CD4-positive, alpha-beta T cell (primary cell): ENCODE measurements around the gene IER2. TPM values are rescaled to one million over a fixed set of nuclear protein-coding genes. Genes with fewer than 3 reads are reported as not detected.

Experiments used
- ATAC-seq: fragments of 200-7000 bp; cut with Tn5 transposase; one replicate; pipeline ENCODE4 v1.10.0; 2022; ENCODE audit warnings: mild to moderate bottlenecking; ENCODE audit not compliant: poor library complexity
- CTCF ChIA-PET: fragments of 350-600 bp; sonication (Branson Sonifier 250); formaldehyde crosslinking; loops from one replicate; lab custom pipeline; 2021; ENCODE audit warnings: antibody characterized with exemption, inconsistent platforms; lab: Charles Lee
- POLR2A ChIA-PET: fragments of 350-600 bp; sonication (Branson Sonifier 250); formaldehyde crosslinking; loops from one replicate; lab custom pipeline; 2021; ENCODE audit warnings: antibody characterized with exemption, inconsistent platforms; lab: Charles Lee
- DNase-seq, 14 experiments: peaks; one replicate each; pipeline ENCODE4 v3.0.0-alpha.2; 2013 to 2020; ENCODE audit warnings: mixed read lengths in 2 of 14
- H3K27ac ChIP-seq, 2 donors: one replicate each; pipeline versions ENCODE4 v1.5.1 to v1.7.0; 2013; ENCODE audit warnings: low read length in 2 of 2, low read depth in 1 of 2, mild to moderate bottlenecking in 1 of 2
- H3K27me3 ChIP-seq, 2 experiments: 1 replicate in 1 of 2; 2 replicates in 1 of 2; pipeline versions ENCODE4 v1.6.1 to v1.7.0; 2013; ENCODE audit warnings: low read length in 2 of 2, control low read depth in 1 of 2, mild to moderate bottlenecking in 1 of 2, moderate library complexity in 1 of 2; ENCODE audit not compliant: insufficient read depth in 2 of 2, control insufficient read depth in 1 of 2
- H3K36me3 ChIP-seq: one replicate; pipeline ENCODE4 v1.6.1; 2013; ENCODE audit warnings: low read length, control low read depth; ENCODE audit not compliant: insufficient read depth
- H3K4me1 ChIP-seq: one replicate; pipeline ENCODE4 v1.6.1; 2013; ENCODE audit warnings: low read length, control low read depth; ENCODE audit not compliant: insufficient read depth
- H3K4me3 ChIP-seq: one replicate; pipeline ENCODE4 v1.5.1; 2013; ENCODE audit warnings: mild to moderate bottlenecking, low read length, moderate library complexity
- H3K9me3 ChIP-seq, 2 experiments: 1 replicate in 1 of 2; 2 replicates in 1 of 2; pipeline versions ENCODE4 v1.6.1 to v1.7.0; 2013; ENCODE audit warnings: low read length in 2 of 2, mild to moderate bottlenecking in 2 of 2, control low read depth in 1 of 2, moderate library complexity in 1 of 2; ENCODE audit not compliant: control insufficient read depth in 1 of 2, insufficient read depth in 1 of 2
- H3K27ac Mint-ChIP-seq: one replicate; pipeline ENCODE4 v1.8.0; 2020; ENCODE audit warnings: mixed read lengths
- H3K27me3 Mint-ChIP-seq: one replicate; pipeline ENCODE4 v1.8.0; 2021; ENCODE audit warnings: mixed read lengths
- H3K36me3 Mint-ChIP-seq: one replicate; pipeline ENCODE4 v1.8.0; 2021; ENCODE audit warnings: low read depth, mixed read lengths
- H3K4me1 Mint-ChIP-seq: one replicate; pipeline ENCODE4 v1.8.0; 2021; ENCODE audit warnings: low read depth, mixed read lengths
- H3K4me3 Mint-ChIP-seq: one replicate; pipeline ENCODE4 v1.8.0; 2020; ENCODE audit warnings: mild to moderate bottlenecking, mixed read lengths
- H3K9me3 Mint-ChIP-seq: one replicate; pipeline ENCODE4 v1.8.0; 2020; ENCODE audit warnings: mixed read lengths
- intact Hi-C, 2 experiments: fragments of 100-400 bp; cut with DNase I in 1 of 2; cut with micrococcal nuclease in 1 of 2; formaldehyde crosslinking; loops; one replicate each; pipeline versions ENCODE4 v1.15.1 to v1.9.0; 2023 to 2025; cut with DNase I, micrococcal nuclease
- total RNA-seq, 174 experiments: library from RNA in 2 of 174; stranded (reverse) in 2 of 174; gene quantifications; one replicate each; pipeline ENCODE4 v1.2.3 and lab custom pipeline; 2021 to 2026
- TF ChIP-seq, protein P1 (sequence below): fragments of 200-600 bp; IDR thresholded peaks from one replicate; pipeline ENCODE4 v1.8.0; 2022; ENCODE audit warnings: antibody characterized with exemption, mild to moderate bottlenecking

The IER2 gene
- total RNA-seq, 2 experiments from 2014 or later: 254 to 255 TPM

DNA sequence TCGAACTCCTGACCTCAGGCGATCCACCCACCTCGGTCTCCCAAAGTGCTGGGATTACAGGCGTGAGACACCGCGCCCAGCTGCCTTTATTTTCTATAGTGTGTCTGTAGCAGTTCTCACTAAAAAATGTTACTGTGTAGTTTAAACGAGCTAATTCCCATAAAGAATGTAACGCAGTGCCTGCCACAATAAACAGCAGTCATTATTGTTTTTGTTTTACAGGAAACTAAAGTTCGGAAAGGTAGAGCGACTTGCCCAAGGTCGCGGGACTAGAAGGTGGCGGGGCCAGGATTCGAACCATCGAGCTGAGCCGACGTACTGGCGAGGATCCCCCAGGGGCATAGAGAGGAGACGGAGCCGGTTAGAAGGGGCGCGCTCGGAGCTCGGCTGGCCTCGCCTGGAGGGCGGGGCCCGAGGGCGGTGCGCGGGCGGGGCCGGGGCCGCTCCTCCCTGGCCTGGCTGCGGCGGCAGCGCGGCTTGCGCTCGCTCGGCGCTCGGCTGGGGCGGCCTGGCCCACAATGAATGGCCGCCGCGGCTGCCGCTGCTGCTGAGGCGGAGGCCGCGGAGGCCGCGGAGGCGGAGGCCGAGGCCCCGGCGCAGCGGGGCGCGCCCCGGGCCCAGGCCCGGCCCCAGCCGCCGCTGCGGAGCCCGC lies 32.3 kb upstream of the IER2 start, which contains the start of gene NACC1:
NACC1 (plus strand) TSS at position 493 of the 652 bp plus-strand sequence. CDS start 16,944 bp downstream, outside the sequence.
- intact Hi-C loops: loop anchor here (1.0 to 10.0 kb wide), 4 partner anchors 19 to 657 kb away; partner anchors contain the start of genes IER2 (in 2 of the 2), STX10 (in 2 of the 2) and C19orf53 (in 1 of the 2)
- Mint-ChIP-seq H3K27ac (peak within 1 kb of the TSS; percentile 73), H3K27me3 (no peaks in the 10 kb centered on the region), H3K36me3 (peaks cover 31% of the 10 kb centered on the region), H3K4me3 (peak within 1 kb of the TSS; percentile 96), H3K9me3 (no peaks in the 10 kb centered on the region), H3K4me1 (peaks cover 66% of the 10 kb centered on the region)
- Histone ChIP-seq H3K4me3 (peak within 1 kb of the TSS; percentile 99), H3K36me3 (peaks cover 11% of the 10 kb centered on the region), H3K4me1 (peaks cover 61% of the 10 kb centered on the region), H3K9me3 (no peaks in the 10 kb centered on the region), H3K27me3 (no peaks in the 10 kb centered on the region), H3K27ac (peak within 1 kb of the TSS in 1 of 2 donors; percentile 48)
- TF ChIP-seq, protein P1, sequence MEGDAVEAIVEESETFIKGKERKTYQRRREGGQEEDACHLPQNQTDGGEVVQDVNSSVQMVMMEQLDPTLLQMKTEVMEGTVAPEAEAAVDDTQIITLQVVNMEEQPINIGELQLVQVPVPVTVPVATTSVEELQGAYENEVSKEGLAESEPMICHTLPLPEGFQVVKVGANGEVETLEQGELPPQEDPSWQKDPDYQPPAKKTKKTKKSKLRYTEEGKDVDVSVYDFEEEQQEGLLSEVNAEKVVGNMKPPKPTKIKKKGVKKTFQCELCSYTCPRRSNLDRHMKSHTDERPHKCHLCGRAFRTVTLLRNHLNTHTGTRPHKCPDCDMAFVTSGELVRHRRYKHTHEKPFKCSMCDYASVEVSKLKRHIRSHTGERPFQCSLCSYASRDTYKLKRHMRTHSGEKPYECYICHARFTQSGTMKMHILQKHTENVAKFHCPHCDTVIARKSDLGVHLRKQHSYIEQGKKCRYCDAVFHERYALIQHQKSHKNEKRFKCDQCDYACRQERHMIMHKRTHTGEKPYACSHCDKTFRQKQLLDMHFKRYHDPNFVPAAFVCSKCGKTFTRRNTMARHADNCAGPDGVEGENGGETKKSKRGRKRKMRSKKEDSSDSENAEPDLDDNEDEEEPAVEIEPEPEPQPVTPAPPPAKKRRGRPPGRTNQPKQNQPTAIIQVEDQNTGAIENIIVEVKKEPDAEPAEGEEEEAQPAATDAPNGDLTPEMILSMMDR: no peak
- ATAC-seq (peak; percentile 79), DNase-seq (peak; percentile 77 to 94 (median 87))
- CTCF ChIA-PET: interaction anchor here (0.9 to 2.4 kb wide), 7 partner anchors 13 to 152 kb away, joined by 3 to 13 read pairs (median 5); partner anchors contain the start of genes IER2 and STX10
- POLR2A ChIA-PET: interaction anchor here (0.8 to 4.7 kb wide), 16 partner anchors 10 to 973 kb away, joined by 3 to 60 read pairs (median 6); partner anchors contain the start of genes GCDH, IER2, JUNB and LYL1

DNA sequence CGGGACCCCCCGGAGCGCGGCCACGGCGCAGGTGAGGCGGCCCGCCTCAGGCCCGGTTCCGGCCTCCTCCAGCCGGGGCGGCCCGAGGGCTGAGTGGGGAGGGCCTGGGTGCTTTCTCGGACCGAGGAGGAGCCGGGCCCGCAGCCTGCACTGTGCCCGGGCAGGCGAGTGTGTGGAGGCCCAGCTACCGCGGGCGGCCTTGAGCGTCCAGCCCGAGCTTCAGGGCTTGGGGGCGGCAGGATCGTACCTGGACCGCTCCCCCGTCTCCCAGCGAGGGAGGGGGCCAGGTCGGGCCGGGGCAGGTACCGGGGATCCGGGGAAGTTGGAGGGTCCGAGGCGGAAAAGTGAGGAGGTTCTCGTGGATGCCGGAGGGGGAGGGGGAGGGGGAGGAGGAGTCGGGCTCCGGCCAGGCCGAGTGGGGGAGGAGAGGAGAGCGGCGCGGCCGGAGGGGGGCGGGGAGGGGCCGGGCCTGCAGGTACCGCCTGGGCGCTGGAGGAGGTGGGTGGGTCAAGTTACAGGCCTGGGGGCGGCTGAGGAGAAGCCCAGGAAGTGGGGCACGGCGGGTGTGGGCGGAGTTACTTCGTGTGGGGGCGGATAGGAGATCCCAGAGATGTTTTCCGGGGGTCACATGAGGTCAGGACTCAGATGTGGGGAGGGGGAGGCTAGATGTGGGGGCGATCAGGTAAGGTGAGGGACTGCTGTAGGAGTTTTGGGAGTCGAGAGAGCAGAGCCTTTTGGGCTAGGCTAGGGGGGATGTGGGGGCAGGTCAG lies 31.6 kb upstream of the IER2 start:
- peaks cover 31% of the 10 kb centered on the region for H3K36me3 Mint-ChIP-seq
- Histone ChIP-seq H3K4me3 (peak overlapping the region; percentile 73), H3K27me3 (no peaks in the 10 kb centered on the region), H3K4me1 (peaks cover 65% of the 10 kb centered on the region), H3K27ac (no peak overlapping the region), H3K36me3 (peaks cover 11% of the 10 kb centered on the region), H3K9me3 (no peaks in the 10 kb centered on the region)
- ChIA-PET CTCF (interaction anchor here (0.9 to 2.4 kb wide), 6 partner anchors 14 to 153 kb away, joined by 3 to 13 read pairs (median 6); partner anchors contain the start of genes IER2 and STX10), POLR2A (interaction anchor here (1.2 to 4.7 kb wide), 11 partner anchors 9 to 327 kb away, joined by 3 to 60 read pairs (median 15); partner anchors contain the start of genes IER2, JUNB and STX10)
- H3K27me3 Mint-ChIP-seq: no peaks in the 10 kb centered on the region
- H3K4me1 Mint-ChIP-seq: peaks cover 66% of the 10 kb centered on the region
- DNase-seq (peak in 3 of 14 experiments; percentile 35 to 59 (median 44)), ATAC-seq (no peak)
- H3K4me3 Mint-ChIP-seq: peak overlapping the region; percentile 84
- peak overlapping the region; percentile 24 for H3K27ac Mint-ChIP-seq
- TF ChIP-seq, protein P1: no peak
- no peaks in the 10 kb centered on the region for H3K9me3 Mint-ChIP-seq
- intact Hi-C loops: loop anchor here in 1 of 2 experiments (1.0 to 10.0 kb wide), 2 partner anchors 32 to 656 kb away; partner anchors contain the start of genes C19orf53, IER2 and STX10

DNA sequence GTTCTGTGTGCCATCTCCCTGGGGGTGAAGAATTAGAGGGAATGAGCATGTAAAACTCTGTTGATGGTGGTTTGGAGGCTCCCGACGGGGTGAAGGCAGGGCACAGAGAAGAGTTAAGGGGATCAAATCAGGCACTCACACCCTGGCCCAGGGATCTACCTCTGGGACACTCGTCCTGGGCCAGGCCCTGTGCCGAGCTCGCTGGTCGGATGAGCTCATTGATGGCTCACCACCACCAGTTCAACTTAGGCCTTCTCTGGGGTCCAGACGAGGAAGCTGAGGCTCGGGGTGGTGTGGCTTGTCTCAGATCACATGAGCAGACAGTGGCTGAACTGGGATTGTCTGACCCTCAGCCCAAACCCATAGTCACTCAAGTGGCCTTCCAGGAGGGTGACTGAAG lies 30.6 kb upstream of the IER2 start:
- DNase-seq: peak in 1 of 14 experiments; percentile 33

More for the DNA sequence above, 30.6 kb upstream of the IER2 start:
- no peaks in the 10 kb centered on the region for H3K9me3 ChIP-seq
- ChIA-PET CTCF (no interaction called here), POLR2A (interaction anchor here (1.6 to 4.7 kb wide), 4 partner anchors 19 to 96 kb away, joined by 3 to 60 read pairs (median 28); partner anchors contain the start of genes IER2 and STX10)
- no peak for ATAC-seq
- Mint-ChIP-seq H3K9me3 (no peaks in the 10 kb centered on the region), H3K27ac (peak overlapping the region; percentile 24), H3K4me3 (peak overlapping the region; percentile 84), H3K4me1 (peaks cover 66% of the 10 kb centered on the region), H3K36me3 (peaks cover 26% of the 10 kb centered on the region), H3K27me3 (no peaks in the 10 kb centered on the region)
- intact Hi-C loops: loop anchor here in 1 of 2 experiments (10.0 kb wide), 1 partner anchor 655 kb away; the partner anchor contains the start of gene C19orf53
- peak overlapping the region; percentile 73 for H3K4me3 ChIP-seq
- no peak overlapping the region for H3K27ac ChIP-seq
- peaks cover 12% of the 10 kb centered on the region for H3K36me3 ChIP-seq
- TF ChIP-seq, protein P1: no peak
- peaks cover 65% of the 10 kb centered on the region for H3K4me1 ChIP-seq
- no peaks in the 10 kb centered on the region for H3K27me3 ChIP-seq
